ENCODE measurements around the gene TAF1B. TPM values are rescaled to one million over a fixed set of nuclear protein-coding genes. Genes with fewer than 3 reads are reported as not detected.

Gene TAF1B
- total RNA-seq, 1 donor from 2014 or later: 58.5 TPM

GRCh38 chr2:9971105-9971818, 128.0 kb downstream of the TAF1B start:
- no peaks in the 10 kb centered on the region for H3K36me3 ChIP-seq
- intact Hi-C loops (cut with DNase I): no loop called here
- no peaks in the 10 kb centered on the region for H3K27me3 ChIP-seq
- H3K9me3 ChIP-seq: no peaks in the 10 kb centered on the region
- DNase-seq (ENCODE audit: low spot score in 2 of 2): no peak
- H3K4me3 ChIP-seq: no peak overlapping the region
- H3K27ac ChIP-seq: peak overlapping the region in 1 of 2 donors; percentile 14
- no peak for TF ChIP-seq CTCF (IDR thresholded peaks at IDR 0.05)
- H3K4me1 ChIP-seq: peaks cover 0 to 9% of the 10 kb centered on the region in 2 donors

GRCh38 chr2:9971890-9972289, 128.6 kb downstream of the TAF1B start:
- H3K4me1 ChIP-seq: peaks cover 0 to 13% of the 10 kb centered on the region in 2 donors
- intact Hi-C loops (cut with DNase I): no loop called here
- no peaks in the 10 kb centered on the region for H3K9me3 ChIP-seq
- H3K4me3 ChIP-seq: no peak overlapping the region
- H3K36me3 ChIP-seq: no peaks in the 10 kb centered on the region
- H3K27ac ChIP-seq: no peak overlapping the region
- TF ChIP-seq CTCF (IDR thresholded peaks at IDR 0.05): no peak
- H3K27me3 ChIP-seq: no peaks in the 10 kb centered on the region
- DNase-seq (ENCODE audit: low spot score in 2 of 2): no peak

- no peak for DNase-seq (ENCODE audit: low spot score in 2 of 2)
- intact Hi-C loops (cut with DNase I): no loop called here
- Histone ChIP-seq H3K27me3 (no peaks in the 10 kb centered on the region), H3K36me3 (no peaks in the 10 kb centered on the region), H3K4me3 (no peak overlapping the region), H3K4me1 (peaks cover 0 to 13% of the 10 kb centered on the region in 2 donors), H3K9me3 (no peaks in the 10 kb centered on the region), H3K27ac (no peak overlapping the region)
- TF ChIP-seq CTCF (IDR thresholded peaks at IDR 0.05): no peak
These were observed 129.6 kb downstream of the TAF1B start for GRCh38 chr2:9972621-9973479.

- no peak overlapping the region for H3K27ac ChIP-seq
- H3K36me3 ChIP-seq: no peaks in the 10 kb centered on the region
- TF ChIP-seq CTCF (IDR thresholded peaks at IDR 0.05): no peak
- peaks cover 0 to 13% of the 10 kb centered on the region in 2 donors for H3K4me1 ChIP-seq
- H3K4me3 ChIP-seq: no peak overlapping the region
- no peaks in the 10 kb centered on the region for H3K9me3 ChIP-seq
- no peaks in the 10 kb centered on the region for H3K27me3 ChIP-seq
- no peak for DNase-seq (ENCODE audit: low spot score in 2 of 2)
- intact Hi-C loops (cut with DNase I): no loop called here
These were observed 130.4 kb downstream of the TAF1B start for GRCh38 chr2:9973690-9974089.

- no peak for DNase-seq (ENCODE audit: low spot score in 2 of 2)
These were observed 131.1 kb downstream of the TAF1B start for GRCh38 chr2:9974343-9974742.

More at GRCh38 chr2:9974343-9974742, 131.1 kb downstream of the TAF1B start:
- intact Hi-C loops (cut with DNase I): no loop called here
- no peaks in the 10 kb centered on the region for H3K9me3 ChIP-seq
- H3K4me1 ChIP-seq: peaks cover 0 to 13% of the 10 kb centered on the region in 2 donors
- H3K27ac ChIP-seq: no peak overlapping the region
- H3K4me3 ChIP-seq: no peak overlapping the region
- TF ChIP-seq CTCF (IDR thresholded peaks at IDR 0.05): no peak
- H3K36me3 ChIP-seq: no peaks in the 10 kb centered on the region
- H3K27me3 ChIP-seq: no peaks in the 10 kb centered on the region

Measured in ascending aorta (tissue), 2 donors.